ENCODE results near the gene TTC28. TPM values are rescaled to one million over a fixed set of nuclear protein-coding genes. Genes with fewer than 3 reads are reported as not detected.
A peak's percentile ranks its signal among the peaks of the same experiment; 100 is the strongest.
"Not testable (repeated sequence)": the region's sequence is repeated elsewhere in the genome, so short reads cannot be mapped to it uniquely, and the experiment has no call there.

The TTC28 gene
- under 1 TPM; 0.03 to 0.28 TPM for total RNA-seq

- Mint-ChIP-seq H3K4me3 (peak within 1 kb of the TSS; percentile 71), H3K27me3 (peaks cover 39% of the 10 kb centered on the region)
- not testable (repeated sequence) for H3K27ac Mint-ChIP-seq; H3K4me1 Mint-ChIP-seq; H3K36me3 Mint-ChIP-seq (ENCODE audit: low read depth); H3K9me3 Mint-ChIP-seq; ATAC-seq (replicated peaks)
These were observed at the start of gene TTC28 for GRCh38 chr22:28679611-28680287. TSS of gene TTC28 (minus strand) at chr22:28679840. CDS start at chr22:28679723, 117 bp downstream.

DNA sequence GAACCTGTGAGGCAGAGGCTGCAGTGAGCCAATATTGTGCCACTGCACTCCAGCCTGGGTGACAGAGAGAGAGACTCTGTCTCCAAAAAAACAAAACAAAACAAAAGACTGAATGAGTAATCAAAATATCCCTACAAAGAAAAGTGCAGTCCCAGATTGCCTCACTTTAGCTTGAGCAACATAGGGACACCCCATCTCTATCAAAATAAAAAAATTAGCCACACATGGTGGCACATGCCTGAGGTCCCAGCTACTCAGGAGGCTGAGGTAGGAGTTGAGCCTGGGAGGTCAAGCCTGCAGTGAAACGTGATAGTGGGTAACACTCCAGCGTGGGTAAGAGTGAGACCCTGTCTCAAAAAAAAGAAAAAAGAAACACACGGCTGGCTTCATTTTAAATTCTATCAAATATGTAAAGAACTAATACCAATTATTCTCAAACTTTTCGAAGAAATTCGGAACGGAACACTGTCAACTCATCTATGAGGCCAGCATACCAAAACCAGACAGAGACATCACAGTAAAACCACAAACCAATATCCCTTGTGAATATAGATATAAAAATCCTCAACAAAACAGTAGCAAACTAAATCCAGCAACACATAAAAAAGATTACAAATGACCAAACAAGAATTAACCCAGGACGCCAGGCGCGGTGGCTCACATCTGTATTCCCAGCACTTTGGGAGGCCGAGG, 49.1 kb upstream of the TTC28 start:
- H3K4me1 Mint-ChIP-seq, result no peaks in the 10 kb centered on the region
- ATAC-seq (replicated peaks), result no peak
- H3K9me3 Mint-ChIP-seq, result no peaks in the 10 kb centered on the region
- H3K27ac Mint-ChIP-seq, result no peak overlapping the region
- peaks cover 47% of the 10 kb centered on the region for H3K36me3 Mint-ChIP-seq (ENCODE audit: low read depth)
- no peak overlapping the region for H3K4me3 Mint-ChIP-seq
- no peaks in the 10 kb centered on the region for H3K27me3 Mint-ChIP-seq

- H3K4me1 Mint-ChIP-seq, result no peaks in the 10 kb centered on the region
- peaks cover 47% of the 10 kb centered on the region for H3K36me3 Mint-ChIP-seq (ENCODE audit: low read depth)
- H3K27me3 Mint-ChIP-seq, result no peaks in the 10 kb centered on the region
- no peak overlapping the region for H3K27ac Mint-ChIP-seq
- no peak for ATAC-seq (replicated peaks)
- H3K4me3 Mint-ChIP-seq, result no peak overlapping the region
- no peaks in the 10 kb centered on the region for H3K9me3 Mint-ChIP-seq
These were observed 48.4 kb upstream of the TTC28 start for GRCh38 chr22:28728002-28728401.

GRCh38 chr22:28718044-28718443, 38.4 kb upstream of the TTC28 start:
- H3K9me3 Mint-ChIP-seq, result no peaks in the 10 kb centered on the region
- H3K4me3 Mint-ChIP-seq, result no peak overlapping the region
- no peak overlapping the region for H3K27ac Mint-ChIP-seq
- H3K27me3 Mint-ChIP-seq, result no peaks in the 10 kb centered on the region
- H3K4me1 Mint-ChIP-seq, result no peaks in the 10 kb centered on the region
- peaks cover 21% of the 10 kb centered on the region for H3K36me3 Mint-ChIP-seq (ENCODE audit: low read depth)
- no peak for ATAC-seq (replicated peaks)

- Mint-ChIP-seq H3K27ac (no peak overlapping the region), H3K27me3 (no peaks in the 10 kb centered on the region), H3K4me1 (no peaks in the 10 kb centered on the region), H3K4me3 (no peak overlapping the region), H3K36me3 (ENCODE audit: low read depth) (peaks cover 25% of the 10 kb centered on the region), H3K9me3 (no peaks in the 10 kb centered on the region)
- no peak for ATAC-seq (replicated peaks)
These were observed 37.0 kb upstream of the TTC28 start for GRCh38 chr22:28716686-28717085.

DNA sequence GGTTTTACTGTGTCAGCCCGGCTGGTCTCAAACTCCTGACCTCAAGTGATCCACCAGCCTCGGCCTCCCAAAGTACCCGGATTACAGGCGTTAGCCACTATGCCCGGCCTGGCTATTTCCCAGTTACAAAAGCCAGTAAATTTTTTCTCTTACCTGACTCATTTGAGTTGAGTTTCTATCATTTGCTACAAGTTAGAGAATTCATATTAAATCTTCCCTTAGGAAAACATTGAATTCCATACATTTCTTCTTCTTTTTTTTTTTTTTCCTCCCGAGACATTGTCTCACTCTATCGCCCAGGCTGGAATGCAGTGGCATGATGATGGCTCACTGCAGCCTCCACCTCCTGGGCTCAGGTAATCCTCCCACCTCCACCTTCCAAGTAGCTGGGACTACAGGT, 36.0 kb upstream of the TTC28 start:
- Mint-ChIP-seq H3K27me3 (no peaks in the 10 kb centered on the region), H3K27ac (no peak overlapping the region), H3K36me3 (ENCODE audit: low read depth) (peaks cover 28% of the 10 kb centered on the region), H3K9me3 (no peaks in the 10 kb centered on the region), H3K4me3 (no peak overlapping the region), H3K4me1 (no peaks in the 10 kb centered on the region)
- ATAC-seq (replicated peaks), result no peak

- H3K27me3 Mint-ChIP-seq, result no peaks in the 10 kb centered on the region
- no peaks in the 10 kb centered on the region for H3K9me3 Mint-ChIP-seq
- H3K36me3 Mint-ChIP-seq (ENCODE audit: low read depth), result peaks cover 34% of the 10 kb centered on the region
- H3K4me3 Mint-ChIP-seq, result no peak overlapping the region
- no peaks in the 10 kb centered on the region for H3K4me1 Mint-ChIP-seq
- ATAC-seq (replicated peaks), result peak; percentile 58
- H3K27ac Mint-ChIP-seq, result no peak overlapping the region
These were observed 34.5 kb upstream of the TTC28 start for GRCh38 chr22:28714043-28714628.

GRCh38 chr22:28711820-28712777, 32.5 kb upstream of the TTC28 start:
- H3K4me3 Mint-ChIP-seq, result no peak overlapping the region
- H3K4me1 Mint-ChIP-seq, result no peaks in the 10 kb centered on the region
- no peak overlapping the region for H3K27ac Mint-ChIP-seq
- H3K36me3 Mint-ChIP-seq (ENCODE audit: low read depth), result peaks cover 44% of the 10 kb centered on the region
- ATAC-seq (replicated peaks), result no peak
- no peaks in the 10 kb centered on the region for H3K27me3 Mint-ChIP-seq
- H3K9me3 Mint-ChIP-seq, result no peaks in the 10 kb centered on the region

DNA sequence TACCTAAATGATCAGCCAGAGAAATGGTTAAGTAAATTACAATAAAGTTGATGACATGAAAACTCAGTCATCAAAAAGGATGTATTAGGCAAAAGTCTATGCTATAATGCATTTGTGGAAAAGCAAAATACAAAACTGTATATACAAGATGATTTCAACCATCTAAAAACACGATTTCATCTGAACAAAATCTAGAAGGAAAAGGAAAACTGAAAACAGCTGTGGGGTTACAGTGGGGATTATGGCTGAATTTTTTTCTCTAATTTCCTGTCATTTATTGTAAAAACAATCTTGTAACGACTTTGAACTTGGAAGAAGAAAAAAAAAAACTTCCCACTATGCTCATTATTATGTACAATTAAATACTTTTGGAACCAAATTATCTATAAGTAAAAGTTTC, 31.7 kb upstream of the TTC28 start:
- Mint-ChIP-seq H3K27me3 (no peaks in the 10 kb centered on the region), H3K4me3 (no peak overlapping the region), H3K27ac (no peak overlapping the region), H3K9me3 (no peaks in the 10 kb centered on the region), H3K4me1 (no peaks in the 10 kb centered on the region), H3K36me3 (ENCODE audit: low read depth) (peaks cover 44% of the 10 kb centered on the region)
- no peak for ATAC-seq (replicated peaks)

DNA sequence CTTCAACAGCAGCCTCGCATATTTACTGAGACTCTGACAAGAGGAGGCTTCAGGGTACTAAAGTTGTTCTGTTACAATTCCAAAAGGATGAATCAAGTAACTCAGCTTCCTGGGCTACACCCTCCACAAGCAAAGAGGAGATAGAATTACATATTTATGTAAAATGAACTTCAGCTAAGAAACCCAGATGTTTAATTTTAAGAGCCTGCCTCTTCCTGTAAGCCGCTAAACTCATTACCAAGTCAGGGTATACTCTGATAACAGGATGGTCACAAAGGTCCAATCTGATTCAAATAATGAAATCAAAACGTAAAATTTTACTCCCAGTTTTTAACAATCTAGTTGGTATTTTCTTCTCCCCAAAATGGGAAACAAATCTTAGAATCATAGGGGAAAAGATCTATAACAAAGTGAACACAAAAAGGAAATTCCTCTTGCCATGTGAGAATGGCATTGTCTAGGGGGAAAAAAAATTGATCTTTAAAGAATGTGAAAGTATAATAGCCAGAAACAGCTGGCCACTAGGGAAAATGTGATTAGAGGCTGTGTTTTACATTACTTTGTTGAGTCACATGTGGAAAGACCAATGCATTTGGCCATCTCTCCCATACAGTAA, 31.0 kb upstream of the TTC28 start:
- no peak for ATAC-seq (replicated peaks)
- Mint-ChIP-seq H3K4me1 (no peaks in the 10 kb centered on the region), H3K9me3 (no peaks in the 10 kb centered on the region), H3K4me3 (no peak overlapping the region), H3K36me3 (ENCODE audit: low read depth) (peaks cover 44% of the 10 kb centered on the region), H3K27ac (no peak overlapping the region), H3K27me3 (no peaks in the 10 kb centered on the region)

GRCh38 chr22:28710107-28710506, 30.5 kb upstream of the TTC28 start:
- H3K9me3 Mint-ChIP-seq, result no peaks in the 10 kb centered on the region
- H3K27ac Mint-ChIP-seq, result no peak overlapping the region
- H3K27me3 Mint-ChIP-seq, result no peaks in the 10 kb centered on the region
- no peak overlapping the region for H3K4me3 Mint-ChIP-seq
- ATAC-seq (replicated peaks), result no peak
- H3K36me3 Mint-ChIP-seq (ENCODE audit: low read depth), result peaks cover 44% of the 10 kb centered on the region
- H3K4me1 Mint-ChIP-seq, result no peaks in the 10 kb centered on the region

GRCh38 chr22:28706845-28707244, 27.2 kb upstream of the TTC28 start:
- ATAC-seq (replicated peaks), result no peak
- H3K36me3 Mint-ChIP-seq (ENCODE audit: low read depth), result peaks cover 38% of the 10 kb centered on the region
- H3K9me3 Mint-ChIP-seq, result no peaks in the 10 kb centered on the region
- H3K27ac Mint-ChIP-seq, result no peak overlapping the region
- H3K4me1 Mint-ChIP-seq, result no peaks in the 10 kb centered on the region
- no peaks in the 10 kb centered on the region for H3K27me3 Mint-ChIP-seq
- no peak overlapping the region for H3K4me3 Mint-ChIP-seq

DNA sequence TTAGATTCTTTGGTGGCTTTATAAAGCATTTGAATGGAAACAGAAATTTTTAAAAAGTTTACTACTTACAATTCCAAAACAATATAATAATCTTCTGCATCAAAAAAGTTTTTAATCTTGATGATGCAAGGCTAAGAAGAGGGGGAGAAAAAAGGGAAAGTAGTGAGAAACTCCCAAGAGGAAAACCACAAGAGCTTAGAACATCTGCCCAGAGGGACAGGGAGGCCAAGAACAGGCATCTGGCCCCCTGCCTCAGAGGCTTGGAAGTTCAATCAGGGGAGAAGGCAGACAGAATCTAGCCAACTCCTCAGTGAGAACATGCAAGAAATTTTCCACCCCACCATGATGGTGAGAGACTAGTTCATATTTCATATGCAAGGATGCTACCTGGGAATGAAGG, 23.8 kb upstream of the TTC28 start:
- H3K36me3 Mint-ChIP-seq (ENCODE audit: low read depth), result peaks cover 24% of the 10 kb centered on the region
- no peak for ATAC-seq (replicated peaks)
- H3K27ac Mint-ChIP-seq, result no peak overlapping the region
- no peak overlapping the region for H3K4me3 Mint-ChIP-seq
- no peaks in the 10 kb centered on the region for H3K4me1 Mint-ChIP-seq
- no peaks in the 10 kb centered on the region for H3K9me3 Mint-ChIP-seq
- H3K27me3 Mint-ChIP-seq, result no peaks in the 10 kb centered on the region

- Mint-ChIP-seq H3K27me3 (no peaks in the 10 kb centered on the region), H3K27ac (no peak overlapping the region), H3K4me1 (no peaks in the 10 kb centered on the region)
These were observed 23.3 kb upstream of the TTC28 start for GRCh38 chr22:28702891-28703290.

More at GRCh38 chr22:28702891-28703290, 23.3 kb upstream of the TTC28 start:
- Mint-ChIP-seq H3K9me3 (no peaks in the 10 kb centered on the region), H3K36me3 (ENCODE audit: low read depth) (peaks cover 21% of the 10 kb centered on the region), H3K4me3 (no peak overlapping the region)
- ATAC-seq (replicated peaks), result no peak

All from activated T-helper 17 cell treated with anti-CD3 and anti-CD28 coated beads, Interleukin-2, amount 50 U/mL, for 72 hours (primary cell).